Measurements from ENCODE around the gene LTA. TPM values are rescaled to one million over a fixed set of nuclear protein-coding genes. Genes with fewer than 3 reads are reported as not detected.

LTA gene
- total and polyA plus RNA-seq, 2 donors (not counting 1 experiment from before 2014, with no cell fraction given), result not detected

GRCh38 chr6:31560697-31561058, 11.4 kb upstream of the LTA start:
- no peaks in the 10 kb centered on the region for H4K20me1 ChIP-seq (ENCODE audit: control insufficient read depth, extremely low read depth, insufficient read depth, low read length)
- H3K27me3 ChIP-seq (ENCODE audit: control insufficient read depth, insufficient read depth, low read length), result no peaks in the 10 kb centered on the region
- peaks cover 6% of the 10 kb centered on the region for H3K36me3 ChIP-seq (ENCODE audit: control insufficient read depth, insufficient read depth, low read length)
- no peaks in the 10 kb centered on the region for H3K79me2 ChIP-seq (ENCODE audit: control insufficient read depth, insufficient read depth, low read length)
- H3K4me3 ChIP-seq (replicated peaks in 1 of 4; ENCODE audit: control extremely low read depth in 1 of 4, insufficient read depth in 1 of 4, low read depth in 3 of 4, low read length in 4 of 4), result no peak overlapping the region
- no peak overlapping the region for H2AFZ ChIP-seq (ENCODE audit: low read length)
- H3K9ac ChIP-seq (ENCODE audit: insufficient read depth, low read length), result no peak overlapping the region
- no peak overlapping the region for H3K27ac ChIP-seq (ENCODE audit: insufficient read depth, low read length)
- H3K4me2 ChIP-seq (ENCODE audit: extremely low read depth, insufficient read depth, low read length), result no peak overlapping the region
- no peaks in the 10 kb centered on the region for H3K9me3 ChIP-seq (ENCODE audit: control insufficient read depth, insufficient read depth, low read depth, low read length)
- peaks cover 11% of the 10 kb centered on the region for H3K4me1 ChIP-seq (ENCODE audit: control insufficient read depth, extremely low read depth, insufficient read depth, low read length)
- no peak for TF ChIP-seq EZH2 (IDR thresholded peaks at IDR 0.05; ENCODE audit: low read length, missing control alignments)
- TF ChIP-seq CTCF (conservative IDR thresholded peaks at IDR 0.05 in 1 of 2, IDR thresholded peaks at IDR 0.05 in 1 of 2; ENCODE audit: low read depth in 1 of 2, low read length in 2 of 2), result no peak
- DNase-seq (ENCODE audit: low read depth in 2 of 2), result no peak

GRCh38 chr6:31567531-31568370, 4.3 kb upstream of the LTA start:
- Histone ChIP-seq H3K36me3 (ENCODE audit: control insufficient read depth, insufficient read depth, low read length) (no peaks in the 10 kb centered on the region), H3K27ac (ENCODE audit: insufficient read depth, low read length) (no peak overlapping the region), H3K9me3 (ENCODE audit: control insufficient read depth, insufficient read depth, low read depth, low read length) (no peaks in the 10 kb centered on the region), H3K79me2 (ENCODE audit: control insufficient read depth, insufficient read depth, low read length) (no peaks in the 10 kb centered on the region), H3K9ac (ENCODE audit: insufficient read depth, low read length) (no peak overlapping the region), H3K4me1 (ENCODE audit: control insufficient read depth, extremely low read depth, insufficient read depth, low read length) (no peaks in the 10 kb centered on the region), H3K4me3 (replicated peaks in 1 of 4; ENCODE audit: control extremely low read depth in 1 of 4, insufficient read depth in 1 of 4, low read depth in 3 of 4, low read length in 4 of 4) (no peak overlapping the region), H2AFZ (ENCODE audit: low read length) (no peak overlapping the region), H3K4me2 (ENCODE audit: extremely low read depth, insufficient read depth, low read length) (no peak overlapping the region), H4K20me1 (ENCODE audit: control insufficient read depth, extremely low read depth, insufficient read depth, low read length) (no peaks in the 10 kb centered on the region), H3K27me3 (ENCODE audit: control insufficient read depth, insufficient read depth, low read length) (peaks cover 6% of the 10 kb centered on the region)
- DNase-seq (ENCODE audit: low read depth in 2 of 2), result no peak
- TF ChIP-seq EZH2 (IDR thresholded peaks at IDR 0.05; ENCODE audit: low read length, missing control alignments), result no peak
- no peak for TF ChIP-seq CTCF (conservative IDR thresholded peaks at IDR 0.05 in 1 of 2, IDR thresholded peaks at IDR 0.05 in 1 of 2; ENCODE audit: low read depth in 1 of 2, low read length in 2 of 2)

- Histone ChIP-seq H4K20me1 (ENCODE audit: control insufficient read depth, extremely low read depth, insufficient read depth, low read length) (no peaks in the 10 kb centered on the region), H3K9me3 (ENCODE audit: control insufficient read depth, insufficient read depth, low read depth, low read length) (no peaks in the 10 kb centered on the region)
- TF ChIP-seq EZH2 (IDR thresholded peaks at IDR 0.05; ENCODE audit: low read length, missing control alignments), result no peak
- TF ChIP-seq CTCF (conservative IDR thresholded peaks at IDR 0.05 in 1 of 2, IDR thresholded peaks at IDR 0.05 in 1 of 2; ENCODE audit: low read depth in 1 of 2, low read length in 2 of 2), result no peak
Observed at GRCh38 chr6:31568537-31568961, 3.5 kb upstream of the LTA start.

More at GRCh38 chr6:31568537-31568961, 3.5 kb upstream of the LTA start:
- no peaks in the 10 kb centered on the region for H3K79me2 ChIP-seq (ENCODE audit: control insufficient read depth, insufficient read depth, low read length)
- no peak overlapping the region for H3K4me3 ChIP-seq (replicated peaks in 1 of 4; ENCODE audit: control extremely low read depth in 1 of 4, insufficient read depth in 1 of 4, low read depth in 3 of 4, low read length in 4 of 4)
- no peak overlapping the region for H3K4me2 ChIP-seq (ENCODE audit: extremely low read depth, insufficient read depth, low read length)
- no peak overlapping the region for H3K9ac ChIP-seq (ENCODE audit: insufficient read depth, low read length)
- H3K36me3 ChIP-seq (ENCODE audit: control insufficient read depth, insufficient read depth, low read length), result no peaks in the 10 kb centered on the region
- H3K27ac ChIP-seq (ENCODE audit: insufficient read depth, low read length), result no peak overlapping the region
- no peak for DNase-seq (ENCODE audit: low read depth in 2 of 2)
- no peaks in the 10 kb centered on the region for H3K4me1 ChIP-seq (ENCODE audit: control insufficient read depth, extremely low read depth, insufficient read depth, low read length)
- peaks cover 12% of the 10 kb centered on the region for H3K27me3 ChIP-seq (ENCODE audit: control insufficient read depth, insufficient read depth, low read length)
- no peak overlapping the region for H2AFZ ChIP-seq (ENCODE audit: low read length)

Measured in fibroblast of lung (primary cell).